Neuronal stem cell (in vitro differentiated cells): Measurements from ENCODE around the gene SCGB1C2.
"Not testable (repeated sequence)": the region's sequence is repeated elsewhere in the genome, so short reads cannot be mapped to it uniquely, and the experiment has no call there.

ENCODE experiments used
- DNase-seq: peaks from one replicate; pipeline ENCODE4 v3.0.0-alpha.2; 2013; ENCODE audit warnings: low spot score
- H2AFZ ChIP-seq: one replicate; pipeline ENCODE4 v1.6.1; 2013; ENCODE audit warnings: mild to moderate bottlenecking, low read length, inconsistent platforms
- H2AK5ac ChIP-seq: 2 replicates; pipeline ENCODE4 v1.6.1; 2013; ENCODE audit warnings: low read depth, mild to moderate bottlenecking, inconsistent platforms, low read length, moderate library complexity, mixed read lengths
- H2BK120ac ChIP-seq: 2 replicates; pipeline ENCODE4 v1.6.1; 2013; ENCODE audit warnings: low read depth, mild to moderate bottlenecking, inconsistent platforms, low read length, moderate library complexity, mixed read lengths
- H2BK12ac ChIP-seq: one replicate; pipeline ENCODE4 v1.6.1; 2013; ENCODE audit warnings: low read length, inconsistent platforms
- H2BK15ac ChIP-seq: 2 replicates; pipeline ENCODE4 v1.6.1; 2013; ENCODE audit warnings: mild to moderate bottlenecking, low read length, inconsistent platforms, mixed read lengths
- H2BK5ac ChIP-seq: one replicate; pipeline ENCODE4 v1.6.1; 2013; ENCODE audit warnings: inconsistent platforms, mild to moderate bottlenecking, low read length, moderate library complexity
- H3K14ac ChIP-seq: one replicate; pipeline ENCODE4 v1.6.1; 2013; ENCODE audit warnings: low read length, inconsistent platforms
- H3K18ac ChIP-seq: 2 replicates; pipeline ENCODE4 v1.6.1; 2013; ENCODE audit warnings: low read length, inconsistent platforms
- H3K23ac ChIP-seq: 2 replicates; pipeline ENCODE4 v1.6.1; 2013; ENCODE audit warnings: low read depth, mild to moderate bottlenecking, mixed read lengths, low read length, inconsistent platforms; ENCODE audit not compliant: poor library complexity
- H3K27ac ChIP-seq: replicated peaks from 3 replicates; pipeline ENCODE4 v1.5.1; 2013; ENCODE audit warnings: low read length, inconsistent platforms
- H3K27me3 ChIP-seq, 3 experiments: 2 replicates each; pipeline ENCODE4 v1.6.1; 2013; ENCODE audit warnings: low read length in 3 of 3, mild to moderate bottlenecking in 2 of 3, inconsistent platforms in 1 of 3, low read depth in 1 of 3, mixed read lengths in 1 of 3, moderate library complexity in 1 of 3; ENCODE audit not compliant: control insufficient read depth in 3 of 3, insufficient read depth in 3 of 3
- H3K36me3 ChIP-seq, 2 donors: replicated peaks in 1 of 2; 2 replicates each; pipeline ENCODE4 v1.6.1; 2013; ENCODE audit warnings: low read length in 2 of 2; ENCODE audit not compliant: control insufficient read depth in 2 of 2, insufficient read depth in 2 of 2
- H3K4ac ChIP-seq: 2 replicates; pipeline ENCODE4 v1.6.1; 2013; ENCODE audit warnings: inconsistent platforms, mild to moderate bottlenecking, low read length, moderate library complexity
- H3K4me1 ChIP-seq, 2 donors: 1 replicate in 1 of 2; 2 replicates in 1 of 2; pipeline ENCODE4 v1.6.1; 2013; ENCODE audit warnings: low read length in 2 of 2, low read depth in 1 of 2; ENCODE audit not compliant: control insufficient read depth in 2 of 2, insufficient read depth in 1 of 2
- H3K4me2 ChIP-seq: one replicate; pipeline ENCODE4 v1.6.1; 2013; ENCODE audit warnings: mild to moderate bottlenecking, low read length, inconsistent platforms; ENCODE audit not compliant: insufficient read depth, poor library complexity, severe bottlenecking
- H3K4me3 ChIP-seq, 2 donors: 2 replicates each; pipeline ENCODE4 v1.5.1; 2013; ENCODE audit warnings: low read length in 2 of 2, mild to moderate bottlenecking in 2 of 2, inconsistent platforms in 1 of 2, moderate library complexity in 1 of 2
- H3K79me1 ChIP-seq: one replicate; pipeline ENCODE4 v1.6.1; 2013; ENCODE audit warnings: low read depth, mild to moderate bottlenecking, inconsistent platforms, low read length, moderate library complexity
- H3K9ac ChIP-seq: one replicate; pipeline ENCODE4 v1.6.1; 2013; ENCODE audit warnings: mild to moderate bottlenecking, low read depth, low read length, inconsistent platforms; ENCODE audit not compliant: poor library complexity
- H3K9me3 ChIP-seq, 2 donors: replicated peaks in 1 of 2; 2 replicates each; pipeline versions ENCODE3 to v1.6.1; 2013; ENCODE audit warnings: low read length in 2 of 2, mild to moderate bottlenecking in 2 of 2, inconsistent platforms in 1 of 2, low read depth in 1 of 2, mixed read lengths in 1 of 2, moderate library complexity in 1 of 2; ENCODE audit not compliant: control insufficient read depth in 2 of 2, insufficient read depth in 1 of 2
- H4K8ac ChIP-seq: one replicate; pipeline ENCODE4 v1.6.1; 2013; ENCODE audit warnings: low read depth, mild to moderate bottlenecking, inconsistent platforms, low read length, moderate library complexity
- H4K91ac ChIP-seq: one replicate; pipeline ENCODE4 v1.6.1; 2013; ENCODE audit warnings: low read length, low read depth, mild to moderate bottlenecking, inconsistent platforms; ENCODE audit not compliant: poor library complexity
- WGBS, 2 donors: extraction: QIAGEN DNeasy Blood & Tissue Kit; methylation state at CpG; one replicate each; pipeline ENCODE4 v1.1.7; 2013; ENCODE audit warnings: missing lambda C conversion rate in 2 of 2, mixed read lengths in 1 of 2; ENCODE audit not compliant: insufficient read length in 2 of 2, insufficient replicate concordance in 1 of 2; ENCODE audit errors: extremely low coverage in 2 of 2; 5-methylcytosine and 5-hydroxymethylcytosine counted together

Gene SCGB1C2

DNA sequence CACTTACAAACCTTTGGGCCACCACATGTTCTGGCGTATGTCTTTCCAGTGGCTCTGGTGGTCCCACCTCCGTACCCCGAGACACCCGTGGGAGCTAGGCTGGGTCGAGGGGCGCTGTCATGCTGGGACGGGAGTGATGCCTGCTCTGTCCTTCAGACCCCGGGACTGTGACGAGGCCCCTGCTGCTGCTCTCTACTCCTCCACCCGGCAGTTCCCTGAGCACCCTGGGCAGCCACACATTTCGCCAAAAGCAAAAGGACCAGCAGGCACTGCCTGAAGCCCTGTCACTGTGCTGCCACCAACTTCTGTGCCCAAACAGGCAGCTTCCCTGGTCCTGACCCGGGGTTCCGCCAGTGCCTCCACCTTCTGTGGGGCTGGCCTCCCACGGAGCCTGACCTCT lies 28.6 kb downstream of the SCGB1C2 start:
- WGBS, 2 donors = no CpG with 5 or more reads among the region's 14 CpGs
- DNase-seq = no peak

DNA sequence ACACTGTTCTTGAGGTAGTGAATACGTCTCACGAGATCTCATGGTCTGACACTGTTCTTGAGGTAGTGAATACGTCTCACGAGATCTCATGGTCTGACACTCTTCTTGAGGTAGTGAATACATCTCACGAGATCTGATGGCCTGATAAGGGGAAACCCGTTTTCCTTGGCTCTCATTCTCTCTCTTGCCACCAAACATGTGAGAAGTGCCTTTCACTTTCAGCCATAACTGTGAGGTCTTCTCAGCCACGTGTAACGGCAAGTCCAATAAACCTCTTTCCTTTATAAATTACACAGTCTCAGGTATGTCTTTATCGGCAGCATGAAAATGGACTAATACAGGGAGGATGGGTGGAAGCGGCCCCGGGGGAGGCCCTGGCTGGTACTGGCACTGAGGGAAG lies 31.2 kb downstream of the SCGB1C2 start:
- no CpG with 5 or more reads among the region's 11 CpGs for WGBS, 2 donors
- not testable (repeated sequence) for H3K4me3 ChIP-seq, H3K9ac ChIP-seq, DNase-seq, H3K27ac ChIP-seq, H3K36me3 ChIP-seq, H3K9me3 ChIP-seq, H2BK5ac ChIP-seq, H2BK120ac ChIP-seq, H3K18ac ChIP-seq, H2BK15ac ChIP-seq, H3K4ac ChIP-seq, H3K4me1 ChIP-seq, H3K23ac ChIP-seq, H2AK5ac ChIP-seq, H2AFZ ChIP-seq, H4K91ac ChIP-seq, H3K4me2 ChIP-seq, H3K14ac ChIP-seq, H2BK12ac ChIP-seq, H4K8ac ChIP-seq, H3K79me1 ChIP-seq
- peaks cover 0 to 18% (median 0%) of the 10 kb centered on the region in 3 experiments for H3K27me3 ChIP-seq

More for the DNA sequence above, 28.6 kb downstream of the SCGB1C2 start:
- H3K4me2 ChIP-seq = no peak overlapping the region
- no peaks in the 10 kb centered on the region for H3K9me3 ChIP-seq
- peak overlapping the region in 1 of 2 donors; percentile 17 for H3K4me3 ChIP-seq
- H3K18ac ChIP-seq = peak overlapping the region; percentile 0
- no peak overlapping the region for H2AFZ ChIP-seq
- H2AK5ac ChIP-seq = peak overlapping the region; percentile 49
- H3K36me3 ChIP-seq = no peaks in the 10 kb centered on the region
- no peak overlapping the region for H3K27ac ChIP-seq
- H3K14ac ChIP-seq = no peak overlapping the region
- H2BK120ac ChIP-seq = no peak overlapping the region
- no peaks in the 10 kb centered on the region for H3K79me1 ChIP-seq
- no peak overlapping the region for H2BK5ac ChIP-seq
- peaks cover 0 to 6% of the 10 kb centered on the region in 2 donors for H3K4me1 ChIP-seq
- H3K9ac ChIP-seq = no peak overlapping the region
- no peak overlapping the region for H3K23ac ChIP-seq
- H3K27me3 ChIP-seq = peaks cover 0 to 22% (median 0%) of the 10 kb centered on the region in 3 experiments
- no peak overlapping the region for H3K4ac ChIP-seq
- H4K91ac ChIP-seq = no peak overlapping the region
- H4K8ac ChIP-seq = no peak overlapping the region
- H2BK12ac ChIP-seq = no peak overlapping the region
- peak overlapping the region; percentile 8 for H2BK15ac ChIP-seq

GRCh38 chr17:170130-170670 lies 32.8 kb downstream of the SCGB1C2 start:
- Histone ChIP-seq H2BK5ac (peak overlapping the region; percentile 62), H3K23ac (peak overlapping the region; percentile 85), H4K91ac (no peak overlapping the region), H3K9ac (peak overlapping the region; percentile 12), H3K4ac (no peak overlapping the region), H3K18ac (peak overlapping the region; percentile 71), H2AFZ (no peak overlapping the region), H3K14ac (peak overlapping the region; percentile 94), H2BK12ac (peak overlapping the region; percentile 75), H3K27me3 (peaks cover 0 to 30% (median 0%) of the 10 kb centered on the region in 3 experiments), H2BK120ac (no peak overlapping the region), H3K4me2 (no peak overlapping the region), H4K8ac (no peak overlapping the region), H3K79me1 (no peaks in the 10 kb centered on the region), H2BK15ac (peak overlapping the region; percentile 81), H3K36me3 (no peaks in the 10 kb centered on the region), H2AK5ac (peak overlapping the region; percentile 96), H3K4me3 (no peak overlapping the region), H3K4me1 (no peaks in the 10 kb centered on the region), H3K27ac (no peak overlapping the region), H3K9me3 (no peaks in the 10 kb centered on the region)
- DNase-seq = no peak
- WGBS, 2 donors = no CpG with 5 or more reads among the region's 6 CpGs

DNA sequence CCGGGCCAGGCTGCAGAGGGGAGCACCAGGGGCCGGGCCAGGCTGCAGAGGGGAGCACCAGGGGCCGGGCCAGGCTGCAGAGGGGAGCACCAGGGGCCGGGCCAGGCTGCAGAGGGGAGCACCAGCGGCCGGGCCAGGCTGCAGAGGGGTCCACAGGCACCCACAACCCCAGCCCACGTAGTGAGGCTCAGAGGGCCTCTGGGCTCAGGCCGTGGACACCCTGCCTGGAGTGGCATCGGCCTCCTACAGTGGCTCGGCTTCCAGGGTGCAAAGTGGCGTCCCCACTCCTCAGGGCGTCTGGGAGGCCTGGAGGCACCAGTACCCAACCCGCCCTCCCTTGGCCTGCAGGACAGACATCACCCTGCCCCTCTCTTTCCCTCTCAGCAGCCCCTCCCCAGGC lies 34.5 kb downstream of the SCGB1C2 start:
- H3K18ac ChIP-seq = peak overlapping the region; percentile 64
- H3K79me1 ChIP-seq = no peaks in the 10 kb centered on the region
- no peak overlapping the region for H3K9ac ChIP-seq
- H2AK5ac ChIP-seq = peak overlapping the region; percentile 66
- H3K14ac ChIP-seq = no peak overlapping the region
- peaks cover 0 to 37% (median 0%) of the 10 kb centered on the region in 3 experiments for H3K27me3 ChIP-seq
- no peak overlapping the region for H3K4ac ChIP-seq
- peak overlapping the region; percentile 67 for H2BK15ac ChIP-seq
- no peaks in the 10 kb centered on the region for H3K9me3 ChIP-seq
- no peak overlapping the region for H3K4me3 ChIP-seq
- no peaks in the 10 kb centered on the region for H3K36me3 ChIP-seq
- DNase-seq = no peak
- no peak overlapping the region for H2AFZ ChIP-seq
- H3K27ac ChIP-seq = no peak overlapping the region
- no peak overlapping the region for H3K4me2 ChIP-seq
- H3K4me1 ChIP-seq = no peaks in the 10 kb centered on the region
- no peak overlapping the region for H4K91ac ChIP-seq
- no peak overlapping the region for H4K8ac ChIP-seq
- H2BK5ac ChIP-seq = no peak overlapping the region
- no peak overlapping the region for H3K23ac ChIP-seq
- no CpG with 5 or more reads among the region's 13 CpGs for WGBS, 2 donors
- H2BK120ac ChIP-seq = no peak overlapping the region
- H2BK12ac ChIP-seq = no peak overlapping the region
